MM.1S (cell line): ENCODE data around the gene DNAJB6.
A peak's percentile ranks its signal among the peaks of the same experiment; 100 is the strongest.
"Not testable (repeated sequence)": the region's sequence is repeated elsewhere in the genome, so short reads cannot be mapped to it uniquely, and the experiment has no call there.

Source experiments
- DNase-seq: peaks from one replicate; pipeline ENCODE4 v3.0.0-alpha.2; 2015
- H2AFZ ChIP-seq: fragments of 300-600 bp; sonication (generic); 2 replicates; pipeline ENCODE4 v1.6.0; 2016; ENCODE audit warnings: antibody characterized with exemption, low read length
- H3F3A ChIP-seq: fragments of 300-600 bp; sonication (generic); 2 replicates; pipeline ENCODE4 v1.6.1; 2016; ENCODE audit warnings: mild to moderate bottlenecking, antibody characterized with exemption, low read length, moderate library complexity, mixed read lengths; ENCODE audit not compliant: insufficient read depth
- H3K27ac ChIP-seq: fragments of 300-600 bp; sonication (generic); 2 replicates; pipeline ENCODE4 v1.5.1; 2016; ENCODE audit warnings: mild to moderate bottlenecking, low read length
- H3K27me3 ChIP-seq: fragments of 300-600 bp; sonication (generic); replicated peaks from 2 replicates; pipeline ENCODE4 v1.6.0; 2016; ENCODE audit warnings: low read length; ENCODE audit not compliant: insufficient read depth
- H3K36me3 ChIP-seq: fragments of 300-600 bp; sonication (generic); replicated peaks from 2 replicates; pipeline ENCODE4 v1.6.1; 2016; ENCODE audit warnings: mild to moderate bottlenecking, low read length, mixed read lengths; ENCODE audit not compliant: insufficient read depth
- H3K4me1 ChIP-seq: fragments of 300-600 bp; sonication (generic); 2 replicates; pipeline ENCODE4 v1.6.1; 2016; ENCODE audit warnings: low read length, mixed read lengths
- H3K4me2 ChIP-seq: fragments of 300-600 bp; sonication (generic); 2 replicates; pipeline ENCODE4 v1.6.0; 2016; ENCODE audit warnings: low read depth, low read length
- H3K4me3 ChIP-seq: fragments of 300-600 bp; sonication (generic); 2 replicates; pipeline ENCODE4 v1.5.1; 2016; ENCODE audit warnings: low read length, mixed read lengths
- H3K79me2 ChIP-seq: fragments of 300-600 bp; sonication (generic); 2 replicates; pipeline ENCODE4 v1.6.1; 2016; ENCODE audit warnings: mixed run types, low read length, mixed read lengths
- H3K9ac ChIP-seq: fragments of 300-600 bp; sonication (generic); 2 replicates; pipeline ENCODE4 v1.6.1; 2016; ENCODE audit warnings: low read length, mixed read lengths
- H3K9me2 ChIP-seq: fragments of 300-600 bp; sonication (generic); replicated peaks from 2 replicates; pipeline ENCODE4 v1.6.1; 2016; ENCODE audit warnings: mild to moderate bottlenecking, low read length, mixed read lengths; ENCODE audit not compliant: insufficient read depth
- H3K9me3 ChIP-seq: fragments of 300-600 bp; sonication (generic); replicated peaks from 2 replicates; pipeline ENCODE4 v1.6.1; 2016; ENCODE audit warnings: mild to moderate bottlenecking, low read length, mixed read lengths; ENCODE audit not compliant: insufficient read depth
- H4K20me1 ChIP-seq: fragments of 300-600 bp; sonication (generic); 2 replicates; pipeline ENCODE4 v1.6.1; 2016; ENCODE audit warnings: mild to moderate bottlenecking, low read length, moderate library complexity, mixed read lengths; ENCODE audit not compliant: insufficient read depth
- CTCF ChIP-seq: fragments of 300-600 bp; sonication (generic); IDR thresholded peaks from 2 replicates; pipeline ENCODE4 v1.5.1; 2016; ENCODE audit warnings: antibody characterized with exemption, low read length, mixed read lengths
- EZH2 ChIP-seq: fragments of 300-600 bp; sonication (generic); optimal IDR thresholded peaks from 2 replicates; pipeline ENCODE3; 2017; ENCODE audit warnings: low read depth, mild to moderate bottlenecking, antibody characterized with exemption, low read length, mixed read lengths
- EZH2phosphoT487 ChIP-seq: fragments of 300-600 bp; sonication (generic); IDR thresholded peaks from 2 replicates; pipeline ENCODE4 v1.6.1; 2018; ENCODE audit warnings: antibody characterized with exemption, low read length

Gene DNAJB6

GRCh38 chr7:157446322-157446721, 109.5 kb downstream of the DNAJB6 start:
- no peaks in the 10 kb centered on the region for H3K9me2 ChIP-seq
- H3K4me3 ChIP-seq = no peak overlapping the region
- no peak overlapping the region for H3K27ac ChIP-seq
- H3K9me3 ChIP-seq = no peaks in the 10 kb centered on the region
- no peaks in the 10 kb centered on the region for H3K79me2 ChIP-seq
- H2AFZ ChIP-seq = no peak overlapping the region
- H3F3A ChIP-seq = no peaks in the 10 kb centered on the region
- no peaks in the 10 kb centered on the region for H4K20me1 ChIP-seq
- H3K4me1 ChIP-seq = no peaks in the 10 kb centered on the region
- no peaks in the 10 kb centered on the region for H3K36me3 ChIP-seq
- no peak overlapping the region for H3K4me2 ChIP-seq
- DNase-seq = no peak
- peaks cover 52% of the 10 kb centered on the region for H3K27me3 ChIP-seq
- H3K9ac ChIP-seq = no peak overlapping the region
- TF ChIP-seq CTCF (no peak), EZH2phosphoT487 (no peak), EZH2 (no peak)

- H4K20me1 ChIP-seq, H3K9ac ChIP-seq, H3K79me2 ChIP-seq, H3K9me2 ChIP-seq, H2AFZ ChIP-seq, H3K4me2 ChIP-seq, H3K27ac ChIP-seq, H3K9me3 ChIP-seq, DNase-seq, H3K4me1 ChIP-seq, H3F3A ChIP-seq, H3K4me3 ChIP-seq, H3K36me3 ChIP-seq: not testable (repeated sequence)
- peaks cover 50% of the 10 kb centered on the region for H3K27me3 ChIP-seq
Observed at GRCh38 chr7:157454003-157454402, 117.2 kb downstream of the DNAJB6 start.

- no peak overlapping the region for H3K9ac ChIP-seq
- TF ChIP-seq CTCF = no peak
- peak; percentile 38 for TF ChIP-seq EZH2
- no peaks in the 10 kb centered on the region for H4K20me1 ChIP-seq
- H3K27me3 ChIP-seq = peaks cover 79% of the 10 kb centered on the region
- H3F3A ChIP-seq = no peaks in the 10 kb centered on the region
- H3K79me2 ChIP-seq = no peaks in the 10 kb centered on the region
- no peak overlapping the region for H2AFZ ChIP-seq
- H3K27ac ChIP-seq = no peak overlapping the region
- no peaks in the 10 kb centered on the region for H3K9me2 ChIP-seq
- H3K4me1 ChIP-seq = no peaks in the 10 kb centered on the region
- H3K9me3 ChIP-seq = no peaks in the 10 kb centered on the region
- no peak overlapping the region for H3K4me3 ChIP-seq
- no peak overlapping the region for H3K4me2 ChIP-seq
- no peak for DNase-seq
- no peaks in the 10 kb centered on the region for H3K36me3 ChIP-seq
Observed at GRCh38 chr7:157457355-157458253, 120.8 kb downstream of the DNAJB6 start.

- H3K27me3 ChIP-seq = peaks cover 85% of the 10 kb centered on the region
- no peak for DNase-seq
- TF ChIP-seq EZH2 (no peak), CTCF (no peak), EZH2phosphoT487 (no peak)
Observed at GRCh38 chr7:157458254-157458633, 121.4 kb downstream of the DNAJB6 start.

More at GRCh38 chr7:157458254-157458633, 121.4 kb downstream of the DNAJB6 start:
- Histone ChIP-seq H3K4me2 (no peak overlapping the region), H3K27ac (no peak overlapping the region), H3K9me3 (no peaks in the 10 kb centered on the region), H3F3A (no peaks in the 10 kb centered on the region), H3K79me2 (no peaks in the 10 kb centered on the region), H3K36me3 (no peaks in the 10 kb centered on the region), H3K4me3 (no peak overlapping the region), H3K9ac (no peak overlapping the region), H3K9me2 (no peaks in the 10 kb centered on the region), H3K4me1 (no peaks in the 10 kb centered on the region), H2AFZ (no peak overlapping the region), H4K20me1 (no peaks in the 10 kb centered on the region)
